Measurements from ENCODE around the gene ZNF593OS.

ZNF593OS gene

GRCh38 chr1:26164861-26165842 is 6.5 kb downstream of the ZNF593OS start:
- TF ChIP-seq TAF1 (IDR thresholded peaks at IDR 0.05; ENCODE audit: borderline replicate concordance, insufficient read depth, low read length), result no peak
- no peak for TF ChIP-seq POLR2AphosphoS5 (IDR thresholded peaks at IDR 0.05; ENCODE audit: low read depth, low read length)
- no peak for TF ChIP-seq SIN3A (IDR thresholded peaks at IDR 0.05; ENCODE audit: borderline replicate concordance, insufficient read depth, low read length)
- no peak for TF ChIP-seq FOXP2 (optimal IDR thresholded peaks at IDR 0.05; ENCODE audit: borderline replicate concordance, extremely low read depth, extremely low read length, insufficient read depth)
- no peak for TF ChIP-seq REST (IDR thresholded peaks at IDR 0.05; ENCODE audit: insufficient read depth in 1 of 2, low read depth in 2 of 2, low read length in 2 of 2)

GRCh38 chr1:26164036-26164860 is 7.4 kb downstream of the ZNF593OS start:
- TF ChIP-seq TAF1 (IDR thresholded peaks at IDR 0.05; ENCODE audit: borderline replicate concordance, insufficient read depth, low read length) (no peak), FOXP2 (optimal IDR thresholded peaks at IDR 0.05; ENCODE audit: borderline replicate concordance, extremely low read depth, extremely low read length, insufficient read depth) (no peak), REST (IDR thresholded peaks at IDR 0.05; ENCODE audit: insufficient read depth in 1 of 2, low read depth in 2 of 2, low read length in 2 of 2) (no peak), SIN3A (IDR thresholded peaks at IDR 0.05; ENCODE audit: borderline replicate concordance, insufficient read depth, low read length) (no peak), POLR2AphosphoS5 (IDR thresholded peaks at IDR 0.05; ENCODE audit: low read depth, low read length) (no peak)

- no peak for TF ChIP-seq FOXP2 (optimal IDR thresholded peaks at IDR 0.05; ENCODE audit: borderline replicate concordance, extremely low read depth, extremely low read length, insufficient read depth)
- TF ChIP-seq POLR2AphosphoS5 (IDR thresholded peaks at IDR 0.05; ENCODE audit: low read depth, low read length), result no peak
- no peak for TF ChIP-seq TAF1 (IDR thresholded peaks at IDR 0.05; ENCODE audit: borderline replicate concordance, insufficient read depth, low read length)
- TF ChIP-seq REST (IDR thresholded peaks at IDR 0.05; ENCODE audit: insufficient read depth in 1 of 2, low read depth in 2 of 2, low read length in 2 of 2), result no peak
- no peak for TF ChIP-seq SIN3A (IDR thresholded peaks at IDR 0.05; ENCODE audit: borderline replicate concordance, insufficient read depth, low read length)
Observed at GRCh38 chr1:26163684-26164035, 8.0 kb downstream of the ZNF593OS start.

GRCh38 chr1:26162220-26162709 is 9.4 kb downstream of the ZNF593OS start:
- TF ChIP-seq FOXP2 (optimal IDR thresholded peaks at IDR 0.05; ENCODE audit: borderline replicate concordance, extremely low read depth, extremely low read length, insufficient read depth) (no peak), SIN3A (IDR thresholded peaks at IDR 0.05; ENCODE audit: borderline replicate concordance, insufficient read depth, low read length) (no peak), TAF1 (IDR thresholded peaks at IDR 0.05; ENCODE audit: borderline replicate concordance, insufficient read depth, low read length) (no peak), POLR2AphosphoS5 (IDR thresholded peaks at IDR 0.05; ENCODE audit: low read depth, low read length) (no peak), REST (IDR thresholded peaks at IDR 0.05; ENCODE audit: insufficient read depth in 1 of 2, low read depth in 2 of 2, low read length in 2 of 2) (no peak)
